ENCODE data around the gene OLFML1. TPM values are rescaled to one million over a fixed set of nuclear protein-coding genes. Genes with fewer than 3 reads are reported as not detected.

OLFML1 gene
- polyA plus RNA-seq, 1 donor from 2014 or later = not detected

GRCh38 chr11:7501894-7502293 lies 16.6 kb downstream of the OLFML1 start:
- TF ChIP-seq EP300 (conservative IDR thresholded peaks at IDR 0.05; ENCODE audit: poor library complexity, severe bottlenecking) = no peak
- no peak for TF ChIP-seq SMC3 (conservative IDR thresholded peaks at IDR 0.05; ENCODE audit: poor library complexity)
- no peak for TF ChIP-seq EZH2 (IDR thresholded peaks at IDR 0.05; ENCODE audit: borderline replicate concordance, insufficient read depth, low read length, poor library complexity, severe bottlenecking)
- TF ChIP-seq POLR2AphosphoS5 (IDR thresholded peaks at IDR 0.05) = no peak
- no peak for TF ChIP-seq RAD21 (conservative IDR thresholded peaks at IDR 0.05)
- no peak for TF ChIP-seq TAF1 (IDR thresholded peaks at IDR 0.05; ENCODE audit: low read depth)
- TF ChIP-seq REST (IDR thresholded peaks at IDR 0.05; ENCODE audit: borderline replicate concordance) = no peak
- no peak for TF ChIP-seq CTCF (IDR thresholded peaks at IDR 0.05; ENCODE audit: poor library complexity, severe bottlenecking)
- no peaks in the 10 kb centered on the region for H3K79me2 ChIP-seq (replicated peaks; ENCODE audit: insufficient read depth, low read length)

GRCh38 chr11:7506243-7506642 lies 20.9 kb downstream of the OLFML1 start:
- Histone ChIP-seq H3K9me3 (ENCODE audit: low read length) (no peaks in the 10 kb centered on the region), H2AFZ (ENCODE audit: low read depth, low read length) (no peak overlapping the region), H3K79me2 (replicated peaks; ENCODE audit: insufficient read depth, low read length) (no peaks in the 10 kb centered on the region), H3K9ac (ENCODE audit: low read length) (no peak overlapping the region), H3K36me3 (ENCODE audit: insufficient read depth, low read length) (no peaks in the 10 kb centered on the region), H4K20me1 (ENCODE audit: insufficient read depth) (no peaks in the 10 kb centered on the region), H3K27ac (ENCODE audit: low read length) (no peak overlapping the region), H3F3A (ENCODE audit: insufficient read depth, low read length, poor library complexity, severe bottlenecking) (no peaks in the 10 kb centered on the region), H3K4me3 (ENCODE audit: low read length) (no peak overlapping the region), H3K27me3 (ENCODE audit: insufficient read depth, low read depth, low read length) (no peaks in the 10 kb centered on the region), H3K9me2 (ENCODE audit: insufficient read depth, low read length) (no peaks in the 10 kb centered on the region), H3K4me2 (ENCODE audit: low read length) (no peak overlapping the region)
- TF ChIP-seq POLR2AphosphoS5 (IDR thresholded peaks at IDR 0.05) (no peak), TAF1 (IDR thresholded peaks at IDR 0.05; ENCODE audit: low read depth) (no peak), RAD21 (conservative IDR thresholded peaks at IDR 0.05) (no peak), REST (IDR thresholded peaks at IDR 0.05; ENCODE audit: borderline replicate concordance) (no peak), EZH2 (IDR thresholded peaks at IDR 0.05; ENCODE audit: borderline replicate concordance, insufficient read depth, low read length, poor library complexity, severe bottlenecking) (no peak), MXI1 (conservative IDR thresholded peaks at IDR 0.05; ENCODE audit: poor library complexity, severe bottlenecking) (no peak), EP300 (conservative IDR thresholded peaks at IDR 0.05; ENCODE audit: poor library complexity, severe bottlenecking) (no peak), SMC3 (conservative IDR thresholded peaks at IDR 0.05; ENCODE audit: poor library complexity) (no peak), CTCF (IDR thresholded peaks at IDR 0.05; ENCODE audit: poor library complexity, severe bottlenecking) (no peak)

More at GRCh38 chr11:7501894-7502293, 16.6 kb downstream of the OLFML1 start:
- H3K27ac ChIP-seq (ENCODE audit: low read length) = no peak overlapping the region
- no peak overlapping the region for H3K9ac ChIP-seq (ENCODE audit: low read length)
- no peaks in the 10 kb centered on the region for H3K36me3 ChIP-seq (ENCODE audit: insufficient read depth, low read length)
- no peak overlapping the region for H3K4me2 ChIP-seq (ENCODE audit: low read length)
- H3K9me2 ChIP-seq (ENCODE audit: insufficient read depth, low read length) = no peaks in the 10 kb centered on the region
- H2AFZ ChIP-seq (ENCODE audit: low read depth, low read length) = no peak overlapping the region
- no peak overlapping the region for H3K4me3 ChIP-seq (ENCODE audit: low read length)
- H4K20me1 ChIP-seq (ENCODE audit: insufficient read depth) = no peaks in the 10 kb centered on the region
- H3F3A ChIP-seq (ENCODE audit: insufficient read depth, low read length, poor library complexity, severe bottlenecking) = no peaks in the 10 kb centered on the region
- H3K9me3 ChIP-seq (ENCODE audit: low read length) = no peaks in the 10 kb centered on the region
- no peaks in the 10 kb centered on the region for H3K27me3 ChIP-seq (ENCODE audit: insufficient read depth, low read depth, low read length)

All from neural cell (in vitro differentiated cells).